Measurements from ENCODE around the gene DGCR8.

GRCh38 chr22:20092477-20092854, 12.4 kb downstream of the DGCR8 start:
- TF ChIP-seq, protein P1, sequence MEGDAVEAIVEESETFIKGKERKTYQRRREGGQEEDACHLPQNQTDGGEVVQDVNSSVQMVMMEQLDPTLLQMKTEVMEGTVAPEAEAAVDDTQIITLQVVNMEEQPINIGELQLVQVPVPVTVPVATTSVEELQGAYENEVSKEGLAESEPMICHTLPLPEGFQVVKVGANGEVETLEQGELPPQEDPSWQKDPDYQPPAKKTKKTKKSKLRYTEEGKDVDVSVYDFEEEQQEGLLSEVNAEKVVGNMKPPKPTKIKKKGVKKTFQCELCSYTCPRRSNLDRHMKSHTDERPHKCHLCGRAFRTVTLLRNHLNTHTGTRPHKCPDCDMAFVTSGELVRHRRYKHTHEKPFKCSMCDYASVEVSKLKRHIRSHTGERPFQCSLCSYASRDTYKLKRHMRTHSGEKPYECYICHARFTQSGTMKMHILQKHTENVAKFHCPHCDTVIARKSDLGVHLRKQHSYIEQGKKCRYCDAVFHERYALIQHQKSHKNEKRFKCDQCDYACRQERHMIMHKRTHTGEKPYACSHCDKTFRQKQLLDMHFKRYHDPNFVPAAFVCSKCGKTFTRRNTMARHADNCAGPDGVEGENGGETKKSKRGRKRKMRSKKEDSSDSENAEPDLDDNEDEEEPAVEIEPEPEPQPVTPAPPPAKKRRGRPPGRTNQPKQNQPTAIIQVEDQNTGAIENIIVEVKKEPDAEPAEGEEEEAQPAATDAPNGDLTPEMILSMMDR (IDR thresholded peaks at IDR 0.05) = no peak
- no peak for TF ChIP-seq POLR2A (IDR thresholded peaks at IDR 0.05)

Data from esophagus squamous epithelium (tissue), 4 donors.